Caco-2 (cell line): Measurements from ENCODE around the gene CNTN5. TPM values are rescaled to one million over a fixed set of nuclear protein-coding genes. Genes with fewer than 3 reads are reported as not detected.

Source experiments
- BruUV-seq: library from RNA; stranded (reverse); fragments of 400-500 nt; replicated peaks from 2 replicates; lab custom pipeline; 2021; lab: Mats Ljungman, UMichigan
- CTCF ChIA-PET: fragments of 300-600 bp; sonication (Branson Sonifier 250); formaldehyde crosslinking; loops from one replicate; lab custom pipeline; 2022; ENCODE audit warnings: antibody characterized with exemption; lab: Charles Lee
- POLR2A ChIA-PET: fragments of 300-600 bp; sonication (Branson Sonifier 250); formaldehyde crosslinking; loops from one replicate; lab custom pipeline; 2022; ENCODE audit warnings: antibody characterized with exemption; lab: Charles Lee
- DNase-seq, 2 experiments: peaks; one replicate each; pipeline versions ENCODE4 v3.0.0 to v3.0.0-alpha.2; 2020 to 2022
- H3K27me3 ChIP-seq: replicated peaks from 2 replicates; pipeline ENCODE4 v1.6.0; 2011; ENCODE audit warnings: low read length; ENCODE audit not compliant: control insufficient read depth, insufficient read depth
- H3K36me3 ChIP-seq: 2 replicates; pipeline ENCODE4 v1.5.1; 2011; ENCODE audit warnings: low read length; ENCODE audit not compliant: control insufficient read depth, insufficient read depth
- H3K4me1 ChIP-seq: fragments of 250-450 bp; sonication (Bioruptor Pico); 2 replicates; pipeline ENCODE4 v1.5.1; 2020; ENCODE audit warnings: mild to moderate bottlenecking
- H3K4me3 ChIP-seq: 2 replicates; pipeline ENCODE4 v1.5.1; 2011; ENCODE audit warnings: low read depth, mild to moderate bottlenecking, control low read depth, low read length
- H3K9me3 ChIP-seq: fragments of 250-450 bp; sonication (Bioruptor Pico); 2 replicates; pipeline ENCODE4 v1.5.1; 2020; ENCODE audit warnings: mild to moderate bottlenecking, moderate library complexity
- H3K27ac Mint-ChIP-seq: one replicate; pipeline ENCODE4 v1.8.0; 2022; ENCODE audit warnings: mixed read lengths; ENCODE audit not compliant: unreplicated experiment
- H3K27me3 Mint-ChIP-seq: one replicate; pipeline ENCODE4 v1.8.0; 2022; ENCODE audit warnings: mixed read lengths; ENCODE audit not compliant: insufficient read depth, unreplicated experiment
- H3K36me3 Mint-ChIP-seq: one replicate; pipeline ENCODE4 v1.8.0; 2022; ENCODE audit warnings: mild to moderate bottlenecking, mixed read lengths; ENCODE audit not compliant: insufficient read depth, unreplicated experiment
- H3K4me1 Mint-ChIP-seq: one replicate; pipeline ENCODE4 v1.8.0; 2022; ENCODE audit warnings: low read depth, mixed read lengths; ENCODE audit not compliant: unreplicated experiment
- H3K4me3 Mint-ChIP-seq: one replicate; pipeline ENCODE4 v1.8.0; 2022; ENCODE audit warnings: mild to moderate bottlenecking, moderate library complexity, mixed read lengths; ENCODE audit not compliant: unreplicated experiment
- H3K9me3 Mint-ChIP-seq: one replicate; pipeline ENCODE4 v1.8.0; 2022; ENCODE audit warnings: mixed read lengths; ENCODE audit not compliant: unreplicated experiment
- intact Hi-C: fragments of 100-400 bp; cut with micrococcal nuclease; formaldehyde crosslinking; loops from one replicate; pipeline ENCODE4 v1.10.0; 2022; ENCODE audit not compliant: unreplicated experiment
- total RNA-seq: library from RNA; stranded (reverse); gene quantifications from 2 replicates; pipeline ENCODE4 v1.2.3, GENCODE V29; 2022
- TF ChIP-seq, protein P1 (sequence below), 2 experiments: fragments of 200-600 bp in 1 of 2; IDR thresholded peaks; 1 replicate in 1 of 2; 2 replicates in 1 of 2; pipeline versions ENCODE4 v1.5.1 to v1.8.0; 2011 to 2022; ENCODE audit warnings: antibody characterized with exemption in 1 of 2, control low read depth in 1 of 2, inconsistent platforms in 1 of 2, low read depth in 1 of 2, low read length in 1 of 2, mild to moderate bottlenecking in 1 of 2, moderate library complexity in 1 of 2; ENCODE audit not compliant: insufficient read depth in 1 of 2, severe bottlenecking in 1 of 2, unreplicated experiment in 1 of 2

CNTN5 gene
- total RNA-seq, 1 experiment from 2014 or later: 1.00 TPM

GRCh38 chr11:100061006-100061405, 1040.3 kb downstream of the CNTN5 start:
- intact Hi-C loops: no loop called here
- no peak overlapping the region for H3K27ac Mint-ChIP-seq
- CTCF ChIA-PET: no interaction called here

DNA sequence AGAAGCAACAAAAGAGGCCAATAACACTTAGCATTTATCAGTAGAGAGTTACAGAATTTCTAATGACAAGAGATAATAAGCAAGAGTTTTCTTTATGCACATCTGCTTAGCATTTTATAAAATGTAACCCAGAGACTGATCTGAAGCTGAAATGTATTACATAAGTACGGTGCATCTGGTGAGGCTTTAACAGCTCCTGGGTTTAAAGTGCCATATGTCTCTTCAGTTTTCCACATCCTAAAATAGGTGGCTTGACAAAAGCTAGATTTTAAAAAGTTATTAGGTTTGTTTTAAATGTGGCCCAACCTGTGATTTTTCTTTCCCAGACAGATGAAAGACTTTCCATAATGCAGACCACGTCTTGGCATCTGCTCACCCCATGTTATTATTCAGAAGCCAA, 1045.7 kb downstream of the CNTN5 start:
- CTCF ChIA-PET: no interaction called here
- H3K4me1 ChIP-seq: no peaks in the 10 kb centered on the region
- no peaks in the 10 kb centered on the region for H3K36me3 ChIP-seq
- Mint-ChIP-seq H3K4me1 (no peaks in the 10 kb centered on the region), H3K36me3 (no peaks in the 10 kb centered on the region), H3K4me3 (no peak overlapping the region), H3K9me3 (no peaks in the 10 kb centered on the region), H3K27ac (no peak overlapping the region), H3K27me3 (no peaks in the 10 kb centered on the region)
- TF ChIP-seq, protein P1, sequence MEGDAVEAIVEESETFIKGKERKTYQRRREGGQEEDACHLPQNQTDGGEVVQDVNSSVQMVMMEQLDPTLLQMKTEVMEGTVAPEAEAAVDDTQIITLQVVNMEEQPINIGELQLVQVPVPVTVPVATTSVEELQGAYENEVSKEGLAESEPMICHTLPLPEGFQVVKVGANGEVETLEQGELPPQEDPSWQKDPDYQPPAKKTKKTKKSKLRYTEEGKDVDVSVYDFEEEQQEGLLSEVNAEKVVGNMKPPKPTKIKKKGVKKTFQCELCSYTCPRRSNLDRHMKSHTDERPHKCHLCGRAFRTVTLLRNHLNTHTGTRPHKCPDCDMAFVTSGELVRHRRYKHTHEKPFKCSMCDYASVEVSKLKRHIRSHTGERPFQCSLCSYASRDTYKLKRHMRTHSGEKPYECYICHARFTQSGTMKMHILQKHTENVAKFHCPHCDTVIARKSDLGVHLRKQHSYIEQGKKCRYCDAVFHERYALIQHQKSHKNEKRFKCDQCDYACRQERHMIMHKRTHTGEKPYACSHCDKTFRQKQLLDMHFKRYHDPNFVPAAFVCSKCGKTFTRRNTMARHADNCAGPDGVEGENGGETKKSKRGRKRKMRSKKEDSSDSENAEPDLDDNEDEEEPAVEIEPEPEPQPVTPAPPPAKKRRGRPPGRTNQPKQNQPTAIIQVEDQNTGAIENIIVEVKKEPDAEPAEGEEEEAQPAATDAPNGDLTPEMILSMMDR (IDR thresholded peaks at IDR 0.05; ENCODE audit: insufficient read depth in 1 of 2, low read depth in 1 of 2, low read length in 1 of 2, severe bottlenecking in 1 of 2, unreplicated experiment in 1 of 2): no peak
- intact Hi-C loops: no loop called here
- DNase-seq: no peak
- H3K27me3 ChIP-seq: no peaks in the 10 kb centered on the region; the same call in 1 of the 2 replicates
- no TSS peak for BruUV-seq
- H3K4me3 ChIP-seq: no peak overlapping the region
- POLR2A ChIA-PET: no interaction called here
- H3K9me3 ChIP-seq: no peaks in the 10 kb centered on the region

More at GRCh38 chr11:100061006-100061405, 1040.3 kb downstream of the CNTN5 start:
- Histone ChIP-seq H3K4me1 (no peaks in the 10 kb centered on the region), H3K4me3 (no peak overlapping the region), H3K9me3 (no peaks in the 10 kb centered on the region), H3K36me3 (no peaks in the 10 kb centered on the region), H3K27me3 (no peaks in the 10 kb centered on the region; the same call in 1 of the 2 replicates)
- Mint-ChIP-seq H3K4me1 (no peaks in the 10 kb centered on the region), H3K9me3 (no peaks in the 10 kb centered on the region), H3K27me3 (no peaks in the 10 kb centered on the region), H3K4me3 (no peak overlapping the region), H3K36me3 (no peaks in the 10 kb centered on the region)
- POLR2A ChIA-PET: no interaction called here
- no TSS peak for BruUV-seq
- no peak for DNase-seq
- TF ChIP-seq, protein P1 (IDR thresholded peaks at IDR 0.05; ENCODE audit: insufficient read depth in 1 of 2, low read depth in 1 of 2, low read length in 1 of 2, severe bottlenecking in 1 of 2, unreplicated experiment in 1 of 2): no peak

DNA sequence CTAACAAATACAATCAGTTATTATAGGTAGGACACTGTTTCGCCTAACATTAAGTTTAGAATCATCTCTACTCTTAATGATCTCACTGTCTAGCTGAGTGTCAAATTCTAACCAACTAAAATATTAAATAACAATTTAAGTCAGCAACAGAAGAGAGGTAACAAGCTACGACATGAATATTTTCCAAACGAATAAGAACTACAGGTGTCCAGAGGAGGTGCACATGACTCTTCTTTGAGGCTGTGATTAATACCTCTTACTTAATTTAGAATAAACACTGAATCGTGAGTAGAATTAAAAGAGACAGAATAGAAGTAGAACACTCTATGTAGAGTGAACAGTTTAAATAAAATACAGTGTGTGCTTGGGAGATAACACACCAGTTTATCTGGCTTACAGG, 1047.4 kb downstream of the CNTN5 start:
- DNase-seq: no peak
- ChIA-PET POLR2A (no interaction called here), CTCF (no interaction called here)
- TF ChIP-seq, protein P1 (IDR thresholded peaks at IDR 0.05; ENCODE audit: insufficient read depth in 1 of 2, low read depth in 1 of 2, low read length in 1 of 2, severe bottlenecking in 1 of 2, unreplicated experiment in 1 of 2): no peak
- no peaks in the 10 kb centered on the region for H3K4me1 Mint-ChIP-seq
- H3K36me3 Mint-ChIP-seq: no peaks in the 10 kb centered on the region
- Histone ChIP-seq H3K4me3 (no peak overlapping the region), H3K9me3 (no peaks in the 10 kb centered on the region), H3K27me3 (no peaks in the 10 kb centered on the region; the same call in 1 of the 2 replicates), H3K4me1 (no peaks in the 10 kb centered on the region), H3K36me3 (no peaks in the 10 kb centered on the region)
- H3K9me3 Mint-ChIP-seq: no peaks in the 10 kb centered on the region
- no peak overlapping the region for H3K4me3 Mint-ChIP-seq
- intact Hi-C loops: no loop called here
- no TSS peak for BruUV-seq
- H3K27me3 Mint-ChIP-seq: no peaks in the 10 kb centered on the region
- no peak overlapping the region for H3K27ac Mint-ChIP-seq
